ENCODE measurements around the gene GPR161.

Gene GPR161

DNA sequence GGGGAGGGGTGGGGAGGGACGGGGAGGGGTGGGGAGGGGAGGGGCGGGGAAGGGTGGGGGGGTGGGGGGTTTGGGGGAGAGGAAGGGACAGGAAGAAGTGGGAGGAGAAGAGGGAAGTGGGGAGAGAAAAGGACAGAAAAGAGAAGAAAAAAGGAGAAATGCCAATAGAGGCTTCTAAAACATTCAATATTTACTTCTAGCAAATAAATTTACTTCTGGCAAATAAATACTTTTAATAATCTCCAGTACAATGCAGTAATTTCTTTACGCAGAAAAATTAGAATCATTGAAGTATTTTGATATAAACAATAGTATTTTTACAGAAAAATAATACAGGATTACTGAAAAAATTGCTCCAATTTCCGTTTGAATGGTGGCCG is 9.4 kb upstream of the GPR161 start:
- Histone ChIP-seq H3K9ac (ENCODE audit: low read length in 2 of 2) (no peak overlapping the region), H3K27me3 (ENCODE audit: control insufficient read depth in 1 of 2, insufficient read depth in 2 of 2, low read length in 2 of 2) (no peaks in the 10 kb centered on the region), H3K27ac (ENCODE audit: low read length) (no peak overlapping the region), H3K36me3 (ENCODE audit: control insufficient read depth in 2 of 2, insufficient read depth in 2 of 2, low read length in 2 of 2) (no peaks in the 10 kb centered on the region), H3K4me1 (ENCODE audit: control insufficient read depth, insufficient read depth, low read length) (peaks cover 2% of the 10 kb centered on the region), H3K9me3 (ENCODE audit: control insufficient read depth in 2 of 2, low read length in 2 of 2) (no peaks in the 10 kb centered on the region), H3K4me3 (ENCODE audit: low read length in 2 of 2) (no peak overlapping the region)

DNA sequence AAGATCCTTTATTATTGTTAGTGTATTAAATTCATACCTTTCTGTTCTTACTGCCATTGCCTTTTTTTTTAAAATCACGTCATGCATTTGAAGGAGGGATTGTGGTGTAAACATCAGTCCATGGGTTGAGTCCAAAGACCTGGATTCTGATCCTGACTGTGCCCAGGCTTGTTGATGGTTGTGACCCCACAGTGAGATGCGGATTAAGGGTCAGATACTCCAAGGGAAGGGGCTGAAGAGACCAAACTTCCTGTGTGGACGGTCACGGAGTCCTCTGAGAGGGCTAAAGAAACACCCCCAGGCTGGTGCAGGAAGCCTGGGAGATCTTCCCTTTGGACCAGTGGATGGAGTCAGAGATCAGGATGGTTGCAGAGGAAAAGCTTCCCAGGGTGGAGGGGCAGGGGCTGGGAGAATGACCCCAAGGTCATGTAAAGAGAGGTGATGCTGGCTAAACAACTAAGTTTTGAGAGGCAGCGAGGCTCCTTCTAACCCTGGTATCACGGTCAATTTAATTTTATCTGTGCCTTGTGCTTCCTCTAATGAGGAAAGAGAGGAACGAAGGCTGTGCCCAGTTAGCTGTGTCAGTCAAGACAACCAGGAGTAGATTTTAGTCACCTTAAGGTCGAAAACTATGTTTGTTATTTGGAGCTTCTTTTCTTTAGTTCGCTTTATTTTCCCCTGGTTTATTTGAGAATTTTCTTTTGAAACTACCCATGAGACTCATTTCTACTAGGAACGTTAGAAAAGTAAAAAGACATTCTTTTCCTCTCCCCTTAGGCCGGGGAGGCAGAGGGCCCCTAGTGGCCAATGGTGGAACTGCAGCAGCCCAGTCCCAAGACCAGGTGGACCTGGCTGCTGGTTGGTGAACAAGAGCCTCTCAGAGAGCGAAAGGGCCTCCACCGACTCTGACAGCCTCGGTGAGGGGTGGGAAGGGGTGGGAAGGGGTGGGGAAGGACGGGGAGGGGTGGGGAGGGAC is 8.7 kb upstream of the GPR161 start:
- peaks cover 2% of the 10 kb centered on the region for H3K4me1 ChIP-seq (ENCODE audit: control insufficient read depth, insufficient read depth, low read length)
- no peaks in the 10 kb centered on the region for H3K9me3 ChIP-seq (ENCODE audit: control insufficient read depth in 2 of 2, low read length in 2 of 2)
- no peak overlapping the region for H3K4me3 ChIP-seq (ENCODE audit: low read length in 2 of 2)
- no peaks in the 10 kb centered on the region for H3K27me3 ChIP-seq (ENCODE audit: control insufficient read depth in 1 of 2, insufficient read depth in 2 of 2, low read length in 2 of 2)
- H3K9ac ChIP-seq (ENCODE audit: low read length in 2 of 2) = peak overlapping the region in 1 of 2 donors; percentile 14
- no peaks in the 10 kb centered on the region for H3K36me3 ChIP-seq (ENCODE audit: control insufficient read depth in 2 of 2, insufficient read depth in 2 of 2, low read length in 2 of 2)
- no peak overlapping the region for H3K27ac ChIP-seq (ENCODE audit: low read length)

DNA sequence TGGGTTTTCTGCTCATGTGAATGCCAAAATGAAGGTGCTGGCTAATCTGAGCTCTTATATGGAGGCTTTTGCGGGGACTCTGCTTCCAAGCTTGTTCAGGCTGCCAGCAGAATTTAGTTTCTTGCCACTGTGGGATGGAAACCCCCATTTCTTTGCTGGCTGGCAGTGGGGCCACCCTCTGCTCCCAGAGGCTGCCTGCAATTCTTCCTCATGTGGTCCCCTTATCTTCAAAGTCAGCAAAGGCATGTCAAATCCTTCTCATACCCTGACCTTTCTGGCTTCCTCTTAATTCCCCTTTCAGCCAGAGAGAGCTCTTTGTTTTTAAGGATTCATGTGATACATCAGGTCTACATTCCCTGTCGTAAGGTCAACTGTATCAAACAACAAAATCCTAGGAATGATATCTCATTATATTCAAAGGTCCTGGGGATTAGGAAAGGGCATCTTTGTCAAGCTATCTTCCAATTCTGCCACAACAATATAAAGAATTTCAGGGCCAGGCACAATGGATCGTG is 5.2 kb upstream of the GPR161 start:
- H3K9ac ChIP-seq (ENCODE audit: low read length in 2 of 2) = no peak overlapping the region
- H3K27ac ChIP-seq (ENCODE audit: low read length) = no peak overlapping the region
- no peak overlapping the region for H3K4me3 ChIP-seq (ENCODE audit: low read length in 2 of 2)
- no peaks in the 10 kb centered on the region for H3K9me3 ChIP-seq (ENCODE audit: control insufficient read depth in 2 of 2, low read length in 2 of 2)
- H3K4me1 ChIP-seq (ENCODE audit: control insufficient read depth, insufficient read depth, low read length) = peaks cover 2% of the 10 kb centered on the region
- no peaks in the 10 kb centered on the region for H3K27me3 ChIP-seq (ENCODE audit: control insufficient read depth in 1 of 2, insufficient read depth in 2 of 2, low read length in 2 of 2)
- H3K36me3 ChIP-seq (ENCODE audit: control insufficient read depth in 2 of 2, insufficient read depth in 2 of 2, low read length in 2 of 2) = no peaks in the 10 kb centered on the region

DNA sequence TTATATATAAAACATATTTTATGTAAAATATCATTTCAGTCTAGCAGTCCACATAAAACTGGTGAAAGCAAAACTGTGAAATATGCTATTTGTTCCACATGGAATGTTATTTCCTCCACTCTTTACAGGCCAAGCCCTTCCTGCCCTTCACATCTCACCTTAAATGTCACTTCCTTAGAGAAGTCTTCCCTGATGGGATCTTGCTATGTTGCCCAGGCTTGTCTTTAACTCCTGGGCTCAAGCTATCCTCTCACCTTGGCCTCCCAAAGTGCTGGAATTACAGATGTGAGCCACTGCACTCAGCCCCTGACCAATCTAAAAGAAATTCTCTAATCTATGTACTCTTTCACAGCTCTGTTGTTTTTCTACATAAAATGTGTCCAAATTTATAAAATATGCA is 2.3 kb upstream of the GPR161 start:
- H3K9me3 ChIP-seq (ENCODE audit: control insufficient read depth in 2 of 2, low read length in 2 of 2) = no peaks in the 10 kb centered on the region
- H3K4me1 ChIP-seq (ENCODE audit: control insufficient read depth, insufficient read depth, low read length) = peaks cover 15% of the 10 kb centered on the region
- H3K27me3 ChIP-seq (ENCODE audit: control insufficient read depth in 1 of 2, insufficient read depth in 2 of 2, low read length in 2 of 2) = no peaks in the 10 kb centered on the region
- H3K4me3 ChIP-seq (ENCODE audit: low read length in 2 of 2) = no peak overlapping the region
- no peak overlapping the region for H3K27ac ChIP-seq (ENCODE audit: low read length)
- no peaks in the 10 kb centered on the region for H3K36me3 ChIP-seq (ENCODE audit: control insufficient read depth in 2 of 2, insufficient read depth in 2 of 2, low read length in 2 of 2)
- no peak overlapping the region for H3K9ac ChIP-seq (ENCODE audit: low read length in 2 of 2)

DNA sequence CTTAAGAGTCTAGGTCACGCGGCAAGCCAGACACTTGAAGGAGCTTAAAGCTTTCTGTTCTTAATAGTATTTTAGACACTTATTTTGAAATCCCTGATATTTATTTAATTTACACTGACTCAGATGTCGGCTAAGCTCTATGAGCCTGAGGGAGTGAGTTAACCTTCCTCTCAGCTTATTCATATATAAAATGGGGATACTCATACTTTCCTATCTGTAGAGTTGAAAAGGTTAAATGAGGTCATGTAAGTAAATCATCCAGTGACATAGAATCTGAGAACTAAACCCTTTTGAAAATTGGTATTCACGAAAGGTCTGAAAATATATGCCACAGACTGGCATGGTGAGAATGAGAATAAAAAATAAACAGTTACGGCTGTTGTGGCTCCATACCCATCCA is 1.4 kb upstream of the GPR161 start:
- Histone ChIP-seq H3K4me3 (ENCODE audit: low read length in 2 of 2) (no peak overlapping the region), H3K27ac (ENCODE audit: low read length) (peak overlapping the region; percentile 66), H3K4me1 (ENCODE audit: control insufficient read depth, insufficient read depth, low read length) (peaks cover 15% of the 10 kb centered on the region), H3K36me3 (ENCODE audit: control insufficient read depth in 2 of 2, insufficient read depth in 2 of 2, low read length in 2 of 2) (no peaks in the 10 kb centered on the region), H3K27me3 (ENCODE audit: control insufficient read depth in 1 of 2, insufficient read depth in 2 of 2, low read length in 2 of 2) (no peaks in the 10 kb centered on the region), H3K9me3 (ENCODE audit: control insufficient read depth in 2 of 2, low read length in 2 of 2) (no peaks in the 10 kb centered on the region), H3K9ac (ENCODE audit: low read length in 2 of 2) (peak overlapping the region in 1 of 2 donors; percentile 65)

DNA sequence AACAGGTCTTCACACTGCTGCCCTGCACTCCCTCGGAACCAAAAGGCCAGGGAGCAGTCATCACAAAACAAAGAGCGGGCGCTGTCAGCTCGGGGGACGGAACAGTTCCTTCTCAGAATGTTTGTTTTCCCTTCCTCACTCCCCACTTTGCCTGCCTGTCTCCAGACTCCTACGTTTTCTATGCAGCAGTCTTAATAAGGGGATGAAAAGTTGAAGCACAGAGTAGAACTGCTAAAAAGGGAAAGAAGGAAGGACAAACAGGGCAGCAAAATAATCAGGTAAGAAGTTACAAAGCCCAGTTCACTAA is 738 bp upstream of the GPR161 start:
- Histone ChIP-seq H3K4me3 (ENCODE audit: low read length in 2 of 2) (peak overlapping the region; percentile 74 to 87), H3K27ac (ENCODE audit: low read length) (peak overlapping the region; percentile 66), H3K9ac (ENCODE audit: low read length in 2 of 2) (peak overlapping the region; percentile 65 to 80), H3K4me1 (ENCODE audit: control insufficient read depth, insufficient read depth, low read length) (peaks cover 15% of the 10 kb centered on the region), H3K36me3 (ENCODE audit: control insufficient read depth in 2 of 2, insufficient read depth in 2 of 2, low read length in 2 of 2) (no peaks in the 10 kb centered on the region), H3K27me3 (ENCODE audit: control insufficient read depth in 1 of 2, insufficient read depth in 2 of 2, low read length in 2 of 2) (no peaks in the 10 kb centered on the region), H3K9me3 (ENCODE audit: control insufficient read depth in 2 of 2, low read length in 2 of 2) (no peaks in the 10 kb centered on the region)

DNA sequence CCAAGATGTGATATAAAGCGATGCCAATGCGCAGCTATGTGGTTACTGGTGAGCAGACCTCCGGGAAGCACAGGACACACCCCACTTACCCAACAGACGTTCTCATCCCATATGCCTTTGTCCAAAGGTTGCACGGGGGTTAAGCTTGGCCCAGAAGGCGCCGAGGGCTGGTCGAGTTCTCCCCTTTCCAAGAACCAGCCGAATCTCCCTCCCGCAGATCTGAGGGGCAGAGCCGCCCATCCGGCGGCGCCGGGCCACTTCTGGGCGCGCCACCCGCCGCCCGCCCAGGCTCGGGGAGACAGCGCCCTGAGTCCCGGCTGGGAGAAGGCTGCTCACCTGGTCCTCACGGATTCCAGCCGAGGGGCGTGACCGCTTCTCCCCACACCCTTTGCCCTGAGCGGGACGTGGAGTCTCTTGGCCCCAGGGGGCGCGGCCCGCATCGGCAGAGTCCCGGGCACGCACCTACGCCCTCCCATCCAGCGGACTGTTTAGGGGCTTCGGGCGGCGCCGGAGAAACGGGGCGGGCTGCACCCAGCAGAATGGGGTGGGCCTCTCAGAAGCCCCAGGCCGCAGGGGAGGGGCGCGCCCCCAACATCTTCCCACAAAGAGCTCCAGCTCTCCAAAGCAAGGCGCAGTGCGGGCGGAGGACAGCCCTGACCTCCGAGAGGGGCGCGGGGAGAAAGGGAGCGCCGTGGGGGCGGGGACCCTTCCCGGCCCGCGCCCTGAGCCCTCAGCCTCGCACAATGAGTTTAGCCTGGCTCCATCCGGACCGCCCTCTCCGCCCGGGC is 615 bp downstream of the GPR161 start:
- Histone ChIP-seq H3K27me3 (ENCODE audit: control insufficient read depth in 1 of 2, insufficient read depth in 2 of 2, low read length in 2 of 2) (no peaks in the 10 kb centered on the region), H3K36me3 (ENCODE audit: control insufficient read depth in 2 of 2, insufficient read depth in 2 of 2, low read length in 2 of 2) (no peaks in the 10 kb centered on the region), H3K4me3 (ENCODE audit: low read length in 2 of 2) (peak overlapping the region; percentile 82 to 87), H3K4me1 (ENCODE audit: control insufficient read depth, insufficient read depth, low read length) (peaks cover 15% of the 10 kb centered on the region), H3K9me3 (ENCODE audit: control insufficient read depth in 2 of 2, low read length in 2 of 2) (no peaks in the 10 kb centered on the region), H3K9ac (ENCODE audit: low read length in 2 of 2) (peak overlapping the region; percentile 47 to 59), H3K27ac (ENCODE audit: low read length) (no peak overlapping the region)

DNA sequence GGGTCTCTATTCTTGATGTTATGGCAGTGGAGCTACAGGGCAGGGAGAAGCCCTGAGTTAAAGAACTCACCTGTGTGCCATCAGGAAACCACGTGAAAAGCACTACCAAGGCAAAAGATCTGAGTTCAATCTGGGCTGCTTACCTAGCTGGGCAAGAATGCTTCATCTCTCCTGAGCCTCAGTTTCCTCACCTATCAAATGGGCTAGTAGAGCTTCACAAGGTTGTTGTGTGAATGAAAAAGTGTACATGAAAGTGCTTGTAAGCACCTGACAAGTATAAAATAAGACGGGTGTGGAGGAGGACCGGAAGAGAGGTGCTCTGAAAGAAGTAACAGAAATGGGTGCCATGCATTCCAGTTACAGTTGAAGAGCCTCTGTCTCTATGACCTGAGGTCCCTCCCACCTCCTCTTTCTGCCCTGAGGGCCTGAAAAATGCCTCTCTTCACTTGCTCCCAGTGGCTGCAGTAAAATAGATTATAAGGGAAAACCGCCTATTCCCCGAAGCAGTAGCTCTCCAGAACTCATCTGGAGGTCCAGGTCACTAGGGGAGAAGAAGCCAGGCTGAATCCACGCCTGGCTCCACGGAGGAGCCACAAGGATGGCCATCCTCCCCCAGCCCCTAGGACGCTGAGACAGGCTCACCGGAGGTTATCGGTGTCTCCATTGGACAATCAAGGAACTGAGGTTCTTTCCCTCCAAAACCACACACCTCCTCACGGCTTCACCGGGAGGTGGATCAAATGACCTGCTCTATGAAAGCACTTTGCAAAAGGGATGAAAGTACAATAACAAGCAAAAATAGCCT is 1.4 kb downstream of the GPR161 start:
- H3K9ac ChIP-seq (ENCODE audit: low read length in 2 of 2) = peak overlapping the region; percentile 47 to 59
- no peak overlapping the region for H3K27ac ChIP-seq (ENCODE audit: low read length)
- H3K9me3 ChIP-seq (ENCODE audit: control insufficient read depth in 2 of 2, low read length in 2 of 2) = no peaks in the 10 kb centered on the region

DNA sequence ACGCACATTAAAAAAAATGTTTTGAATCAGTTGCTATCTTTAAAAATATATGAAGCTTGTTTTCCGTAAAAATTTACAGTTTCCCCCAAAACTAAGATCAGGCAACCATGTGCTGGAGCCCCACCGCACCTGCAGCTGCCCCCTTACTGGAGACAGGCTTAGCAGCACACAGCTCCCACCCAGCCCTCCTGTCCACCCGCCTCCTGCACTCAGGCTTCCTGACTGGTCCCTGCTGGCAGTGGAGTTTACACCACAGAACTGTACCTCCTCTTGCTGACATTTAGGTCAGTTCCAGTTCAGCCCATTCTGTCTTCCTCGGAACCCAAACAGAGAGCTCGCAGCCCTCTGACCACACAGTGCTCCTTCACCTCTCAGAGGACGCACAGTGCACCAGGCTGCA is 2.1 kb downstream of the GPR161 start:
- H3K4me3 ChIP-seq (ENCODE audit: low read length in 2 of 2) = peak overlapping the region in 1 of 2 donors; percentile 87
- H3K9me3 ChIP-seq (ENCODE audit: control insufficient read depth in 2 of 2, low read length in 2 of 2) = no peaks in the 10 kb centered on the region
- no peak overlapping the region for H3K27ac ChIP-seq (ENCODE audit: low read length)
- no peaks in the 10 kb centered on the region for H3K27me3 ChIP-seq (ENCODE audit: control insufficient read depth in 1 of 2, insufficient read depth in 2 of 2, low read length in 2 of 2)
- H3K36me3 ChIP-seq (ENCODE audit: control insufficient read depth in 2 of 2, insufficient read depth in 2 of 2, low read length in 2 of 2) = no peaks in the 10 kb centered on the region
- H3K9ac ChIP-seq (ENCODE audit: low read length in 2 of 2) = no peak overlapping the region
- H3K4me1 ChIP-seq (ENCODE audit: control insufficient read depth, insufficient read depth, low read length) = peaks cover 15% of the 10 kb centered on the region

More for the DNA sequence above, 1.4 kb downstream of the GPR161 start:
- H3K4me3 ChIP-seq (ENCODE audit: low read length in 2 of 2) = peak overlapping the region; percentile 82 to 87
- no peaks in the 10 kb centered on the region for H3K36me3 ChIP-seq (ENCODE audit: control insufficient read depth in 2 of 2, insufficient read depth in 2 of 2, low read length in 2 of 2)
- H3K4me1 ChIP-seq (ENCODE audit: control insufficient read depth, insufficient read depth, low read length) = peaks cover 15% of the 10 kb centered on the region
- H3K27me3 ChIP-seq (ENCODE audit: control insufficient read depth in 1 of 2, insufficient read depth in 2 of 2, low read length in 2 of 2) = no peaks in the 10 kb centered on the region

DNA sequence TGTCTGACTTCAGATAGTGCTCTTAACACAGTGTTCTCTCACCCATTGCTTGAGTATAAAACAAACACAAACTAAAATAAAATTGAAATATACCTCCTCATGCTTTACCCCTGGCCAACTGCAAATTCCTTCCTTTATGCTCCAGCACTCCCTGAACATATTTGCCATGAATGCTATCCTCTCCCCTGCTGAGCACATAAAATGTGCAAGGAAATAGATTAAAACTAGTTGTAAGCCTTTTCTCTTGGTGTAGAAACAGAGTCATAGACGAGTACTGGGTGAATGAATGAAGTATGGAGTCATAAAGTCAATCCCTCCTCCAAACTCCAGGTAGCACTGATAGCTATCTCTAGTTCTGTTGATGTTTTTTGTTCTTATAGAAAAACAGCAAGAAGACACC is 2.6 kb downstream of the GPR161 start:
- no peak overlapping the region for H3K4me3 ChIP-seq (ENCODE audit: low read length in 2 of 2)
- H3K9me3 ChIP-seq (ENCODE audit: control insufficient read depth in 2 of 2, low read length in 2 of 2) = no peaks in the 10 kb centered on the region
- no peak overlapping the region for H3K9ac ChIP-seq (ENCODE audit: low read length in 2 of 2)
- H3K27me3 ChIP-seq (ENCODE audit: control insufficient read depth in 1 of 2, insufficient read depth in 2 of 2, low read length in 2 of 2) = no peaks in the 10 kb centered on the region
- no peak overlapping the region for H3K27ac ChIP-seq (ENCODE audit: low read length)
- H3K4me1 ChIP-seq (ENCODE audit: control insufficient read depth, insufficient read depth, low read length) = peaks cover 15% of the 10 kb centered on the region
- no peaks in the 10 kb centered on the region for H3K36me3 ChIP-seq (ENCODE audit: control insufficient read depth in 2 of 2, insufficient read depth in 2 of 2, low read length in 2 of 2)
